ENCODE measurements around the gene PDCD4. TPM values are rescaled to one million over a fixed set of nuclear protein-coding genes. Genes with fewer than 3 reads are reported as not detected.

Gene PDCD4
- polyA plus RNA-seq, 1 of the 3 experiments (the other 2 are of a cell fraction) = 23.3 TPM

DNA sequence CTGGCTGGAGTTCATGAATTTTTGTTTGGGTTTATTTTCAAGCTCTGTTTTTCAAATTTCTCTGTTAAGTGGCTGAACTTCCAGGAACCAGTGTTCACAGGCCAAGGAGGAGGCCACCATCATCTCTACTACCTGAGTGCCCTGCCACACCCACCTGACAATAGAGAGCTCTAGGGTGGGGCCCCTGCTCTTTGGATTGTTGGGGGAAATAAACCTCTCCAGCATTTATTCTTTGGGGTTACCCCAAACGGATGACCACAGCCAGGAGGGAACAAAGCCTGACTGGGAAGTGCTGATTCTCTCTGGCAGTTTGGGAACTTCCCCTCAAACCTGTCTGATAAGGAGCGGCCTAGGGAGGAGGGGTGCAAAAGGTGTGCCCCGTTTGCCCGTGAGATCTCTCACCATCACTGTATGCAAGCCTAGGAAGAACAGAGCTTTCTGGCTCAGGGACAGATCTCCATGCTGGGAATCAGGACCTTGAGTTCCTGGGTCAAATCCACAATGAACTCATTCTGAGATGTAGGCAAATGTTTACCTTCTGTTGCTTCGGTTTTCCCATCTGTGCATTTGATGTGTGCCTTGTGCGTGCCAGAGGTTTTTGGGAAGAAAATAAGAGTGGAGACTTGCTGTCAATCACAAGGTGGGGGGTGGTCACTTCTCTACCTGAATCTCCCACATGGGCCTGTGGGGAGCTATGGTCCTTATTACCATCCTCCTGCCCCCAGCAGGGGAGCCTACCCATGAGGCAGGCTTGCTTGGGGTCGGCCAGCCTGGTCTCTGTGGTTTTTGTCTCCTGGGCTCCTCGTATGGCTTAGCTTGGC, 27.7 kb upstream of the PDCD4 start:
- Histone ChIP-seq H3K9me3 (no peaks in the 10 kb centered on the region), H3K27ac (ENCODE audit: low read depth in 2 of 2, low read length in 1 of 2) (no peak overlapping the region), H3K36me3 (replicated peaks in 1 of 2; ENCODE audit: control insufficient read depth in 1 of 2, insufficient read depth in 2 of 2, low read length in 1 of 2) (no peaks in the 10 kb centered on the region), H3K9ac (no peak overlapping the region), H3K79me2 (ENCODE audit: insufficient read depth) (no peaks in the 10 kb centered on the region), H3K4me3 (ENCODE audit: low read depth in 2 of 2, low read length in 1 of 2) (no peak overlapping the region), H4K20me1 (ENCODE audit: insufficient read depth) (no peaks in the 10 kb centered on the region), H3K9me2 (no peaks in the 10 kb centered on the region), H3K4me1 (ENCODE audit: control insufficient read depth in 1 of 2, insufficient read depth in 2 of 2, low read depth in 1 of 2, low read length in 1 of 2) (peaks cover 0 to 21% of the 10 kb centered on the region in 2 experiments; a peak in 2 of 4 replicates), H3K4me2 (no peak overlapping the region), H2AFZ (ENCODE audit: low read depth) (no peak overlapping the region), H3K27me3 (ENCODE audit: insufficient read depth) (no peaks in the 10 kb centered on the region), H3F3A (replicated peaks; ENCODE audit: insufficient read depth) (no peaks in the 10 kb centered on the region)
- WGBS (ENCODE audit: low lambda C conversion rate) = 74% methylated on average over 7 of the region's 8 CpGs
- TF ChIP-seq, protein P1, sequence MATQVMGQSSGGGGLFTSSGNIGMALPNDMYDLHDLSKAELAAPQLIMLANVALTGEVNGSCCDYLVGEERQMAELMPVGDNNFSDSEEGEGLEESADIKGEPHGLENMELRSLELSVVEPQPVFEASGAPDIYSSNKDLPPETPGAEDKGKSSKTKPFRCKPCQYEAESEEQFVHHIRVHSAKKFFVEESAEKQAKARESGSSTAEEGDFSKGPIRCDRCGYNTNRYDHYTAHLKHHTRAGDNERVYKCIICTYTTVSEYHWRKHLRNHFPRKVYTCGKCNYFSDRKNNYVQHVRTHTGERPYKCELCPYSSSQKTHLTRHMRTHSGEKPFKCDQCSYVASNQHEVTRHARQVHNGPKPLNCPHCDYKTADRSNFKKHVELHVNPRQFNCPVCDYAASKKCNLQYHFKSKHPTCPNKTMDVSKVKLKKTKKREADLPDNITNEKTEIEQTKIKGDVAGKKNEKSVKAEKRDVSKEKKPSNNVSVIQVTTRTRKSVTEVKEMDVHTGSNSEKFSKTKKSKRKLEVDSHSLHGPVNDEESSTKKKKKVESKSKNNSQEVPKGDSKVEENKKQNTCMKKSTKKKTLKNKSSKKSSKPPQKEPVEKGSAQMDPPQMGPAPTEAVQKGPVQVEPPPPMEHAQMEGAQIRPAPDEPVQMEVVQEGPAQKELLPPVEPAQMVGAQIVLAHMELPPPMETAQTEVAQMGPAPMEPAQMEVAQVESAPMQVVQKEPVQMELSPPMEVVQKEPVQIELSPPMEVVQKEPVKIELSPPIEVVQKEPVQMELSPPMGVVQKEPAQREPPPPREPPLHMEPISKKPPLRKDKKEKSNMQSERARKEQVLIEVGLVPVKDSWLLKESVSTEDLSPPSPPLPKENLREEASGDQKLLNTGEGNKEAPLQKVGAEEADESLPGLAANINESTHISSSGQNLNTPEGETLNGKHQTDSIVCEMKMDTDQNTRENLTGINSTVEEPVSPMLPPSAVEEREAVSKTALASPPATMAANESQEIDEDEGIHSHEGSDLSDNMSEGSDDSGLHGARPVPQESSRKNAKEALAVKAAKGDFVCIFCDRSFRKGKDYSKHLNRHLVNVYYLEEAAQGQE (IDR thresholded peaks at IDR 0.05; ENCODE audit: low read depth, low read length) = no peak
- no peak for TF ChIP-seq RCOR1 (IDR thresholded peaks at IDR 0.05; ENCODE audit: low read length)
- TF ChIP-seq MEF2A (IDR thresholded peaks at IDR 0.05; ENCODE audit: borderline replicate concordance, low read depth) = no peak
- TF ChIP-seq, protein P2, sequence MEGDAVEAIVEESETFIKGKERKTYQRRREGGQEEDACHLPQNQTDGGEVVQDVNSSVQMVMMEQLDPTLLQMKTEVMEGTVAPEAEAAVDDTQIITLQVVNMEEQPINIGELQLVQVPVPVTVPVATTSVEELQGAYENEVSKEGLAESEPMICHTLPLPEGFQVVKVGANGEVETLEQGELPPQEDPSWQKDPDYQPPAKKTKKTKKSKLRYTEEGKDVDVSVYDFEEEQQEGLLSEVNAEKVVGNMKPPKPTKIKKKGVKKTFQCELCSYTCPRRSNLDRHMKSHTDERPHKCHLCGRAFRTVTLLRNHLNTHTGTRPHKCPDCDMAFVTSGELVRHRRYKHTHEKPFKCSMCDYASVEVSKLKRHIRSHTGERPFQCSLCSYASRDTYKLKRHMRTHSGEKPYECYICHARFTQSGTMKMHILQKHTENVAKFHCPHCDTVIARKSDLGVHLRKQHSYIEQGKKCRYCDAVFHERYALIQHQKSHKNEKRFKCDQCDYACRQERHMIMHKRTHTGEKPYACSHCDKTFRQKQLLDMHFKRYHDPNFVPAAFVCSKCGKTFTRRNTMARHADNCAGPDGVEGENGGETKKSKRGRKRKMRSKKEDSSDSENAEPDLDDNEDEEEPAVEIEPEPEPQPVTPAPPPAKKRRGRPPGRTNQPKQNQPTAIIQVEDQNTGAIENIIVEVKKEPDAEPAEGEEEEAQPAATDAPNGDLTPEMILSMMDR (IDR thresholded peaks at IDR 0.05) = no peak
- TF ChIP-seq, protein P3, sequence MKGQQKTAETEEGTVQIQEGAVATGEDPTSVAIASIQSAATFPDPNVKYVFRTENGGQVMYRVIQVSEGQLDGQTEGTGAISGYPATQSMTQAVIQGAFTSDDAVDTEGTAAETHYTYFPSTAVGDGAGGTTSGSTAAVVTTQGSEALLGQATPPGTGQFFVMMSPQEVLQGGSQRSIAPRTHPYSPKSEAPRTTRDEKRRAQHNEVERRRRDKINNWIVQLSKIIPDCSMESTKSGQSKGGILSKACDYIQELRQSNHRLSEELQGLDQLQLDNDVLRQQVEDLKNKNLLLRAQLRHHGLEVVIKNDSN (IDR thresholded peaks at IDR 0.05; ENCODE audit: borderline replicate concordance, low read depth) = no peak
- TF ChIP-seq EZH2phosphoT487 (IDR thresholded peaks at IDR 0.05; ENCODE audit: borderline replicate concordance, low read depth) = no peak
- no peak for TF ChIP-seq ELF1 (IDR thresholded peaks at IDR 0.05)
- no peak for TF ChIP-seq MXI1 (IDR thresholded peaks at IDR 0.05; ENCODE audit: low read depth, low read length)
- no peak for TF ChIP-seq RAD21 (IDR thresholded peaks at IDR 0.05; ENCODE audit: low read length)
- CTCF ChIA-PET = interaction anchor here (2.1 kb wide), 1 partner anchor 234 kb away, joined by 5 read pairs; no protein-coding TSS in a partner anchor
- POLR2A ChIA-PET = no interaction called here
- DNase-seq = no peak

DNA sequence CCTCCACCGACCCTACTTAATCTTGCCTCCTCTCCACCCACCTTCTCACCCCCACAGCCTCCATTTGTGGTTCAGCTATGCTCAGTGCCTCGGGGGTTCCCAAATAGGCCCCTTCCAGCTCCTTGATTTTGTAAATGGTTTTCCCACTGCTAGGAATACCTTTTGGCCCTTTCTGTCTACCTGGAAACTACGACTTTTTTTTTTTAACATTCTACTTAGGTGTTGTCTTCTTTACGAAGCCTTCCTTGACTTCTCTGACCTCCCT, 27.2 kb upstream of the PDCD4 start:
- POLR2A ChIA-PET = no interaction called here
- H4K20me1 ChIP-seq (ENCODE audit: insufficient read depth) = no peaks in the 10 kb centered on the region
- no peaks in the 10 kb centered on the region for H3K36me3 ChIP-seq (replicated peaks in 1 of 2; ENCODE audit: control insufficient read depth in 1 of 2, insufficient read depth in 2 of 2, low read length in 1 of 2)
- H3F3A ChIP-seq (replicated peaks; ENCODE audit: insufficient read depth) = no peaks in the 10 kb centered on the region
- DNase-seq = no peak
- no peaks in the 10 kb centered on the region for H3K9me3 ChIP-seq
- no peaks in the 10 kb centered on the region for H3K9me2 ChIP-seq
- H3K4me2 ChIP-seq = no peak overlapping the region
- no peak for TF ChIP-seq FOSL2 (IDR thresholded peaks at IDR 0.05; ENCODE audit: borderline replicate concordance, low read depth)
- TF ChIP-seq, protein P4, sequence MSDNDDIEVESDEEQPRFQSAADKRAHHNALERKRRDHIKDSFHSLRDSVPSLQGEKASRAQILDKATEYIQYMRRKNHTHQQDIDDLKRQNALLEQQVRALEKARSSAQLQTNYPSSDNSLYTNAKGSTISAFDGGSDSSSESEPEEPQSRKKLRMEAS (IDR thresholded peaks at IDR 0.05; ENCODE audit: low read depth) = no peak
- H3K79me2 ChIP-seq (ENCODE audit: insufficient read depth) = no peaks in the 10 kb centered on the region
- no peaks in the 10 kb centered on the region for H3K27me3 ChIP-seq (ENCODE audit: insufficient read depth)
- H3K4me3 ChIP-seq (ENCODE audit: low read depth in 2 of 2, low read length in 1 of 2) = no peak overlapping the region
- WGBS (ENCODE audit: low lambda C conversion rate) = 75% methylated on average over 4 of the region's 4 CpGs
- H3K27ac ChIP-seq (ENCODE audit: low read depth in 2 of 2, low read length in 1 of 2) = no peak overlapping the region
- no peak overlapping the region for H3K9ac ChIP-seq
- peaks cover 0 to 18% of the 10 kb centered on the region in 2 experiments; a peak in 1 of 4 replicates for H3K4me1 ChIP-seq (ENCODE audit: control insufficient read depth in 1 of 2, insufficient read depth in 2 of 2, low read depth in 1 of 2, low read length in 1 of 2)
- CTCF ChIA-PET = no interaction called here
- no peak overlapping the region for H2AFZ ChIP-seq (ENCODE audit: low read depth)

All from SK-N-SH (cell line).